ENCODE results near the gene RAVER1.

- TF ChIP-seq JUND (IDR thresholded peaks at IDR 0.05; ENCODE audit: low read length) = no peak
- TF ChIP-seq CTCF (IDR thresholded peaks at IDR 0.05; ENCODE audit: control extremely low read depth in 1 of 3, insufficient read depth in 1 of 3, low read depth in 1 of 3, low read length in 3 of 3) = no peak
- no peak for TF ChIP-seq EZH2 (IDR thresholded peaks at IDR 0.05; ENCODE audit: low read depth, low read length, severe bottlenecking)
- no peak for TF ChIP-seq CREB1 (IDR thresholded peaks at IDR 0.05)
- TF ChIP-seq SIX5 (IDR thresholded peaks at IDR 0.05; ENCODE audit: low read depth, low read length) = no peak
- TF ChIP-seq POLR2AphosphoS5 (IDR thresholded peaks at IDR 0.05; ENCODE audit: low read depth, low read length) = no peak
- no peak for TF ChIP-seq ATF3 (IDR thresholded peaks at IDR 0.05; ENCODE audit: insufficient read depth, low read depth, low read length)
- TF ChIP-seq POLR2A (IDR thresholded peaks at IDR 0.05; ENCODE audit: control extremely low read depth in 1 of 2, low read depth in 2 of 2, low read length in 2 of 2) = no peak
- no peak for TF ChIP-seq SRF (IDR thresholded peaks at IDR 0.05; ENCODE audit: low read depth, low read length)
These were observed 55.3 kb downstream of the RAVER1 start for GRCh38 chr19:10277795-10278589.

Data from H1 (cell line).